GM20000 (cell line): ENCODE results near the gene CFAP251.

Experiments
- DNase-seq: peaks from one replicate; pipeline ENCODE4 v3.0.0; 2012; ENCODE audit warnings: low spot score
- CTCF ChIP-seq: IDR thresholded peaks from 2 replicates; pipeline ENCODE4 v1.5.1; 2012; ENCODE audit warnings: mild to moderate bottlenecking, control low read depth; ENCODE audit errors: extremely low read depth, missing control alignments

CFAP251 gene

GRCh38 chr12:122042910-122043309 lies 124.5 kb downstream of the CFAP251 start:
- no peak for DNase-seq
- TF ChIP-seq CTCF = no peak

GRCh38 chr12:122043476-122043875 lies 125.1 kb downstream of the CFAP251 start:
- no peak for DNase-seq
- TF ChIP-seq CTCF = no peak

GRCh38 chr12:122045262-122045661 lies 126.9 kb downstream of the CFAP251 start:
- DNase-seq = no peak
- no peak for TF ChIP-seq CTCF

GRCh38 chr12:122046145-122046544 lies 127.8 kb downstream of the CFAP251 start:
- no peak for TF ChIP-seq CTCF
- DNase-seq = no peak

GRCh38 chr12:122048151-122048550 lies 129.8 kb downstream of the CFAP251 start:
- TF ChIP-seq CTCF = no peak
- no peak for DNase-seq

GRCh38 chr12:122049827-122050226 lies 131.4 kb downstream of the CFAP251 start:
- no peak for DNase-seq
- no peak for TF ChIP-seq CTCF

- TF ChIP-seq CTCF = no peak
- DNase-seq = no peak
Measured at GRCh38 chr12:122050706-122051105, 132.3 kb downstream of the CFAP251 start.
